Keratinocyte (primary cell): ENCODE measurements around the gene PALD1.

ENCODE experiments used
- EZH2 ChIP-seq: IDR thresholded peaks from one replicate; pipeline ENCODE4 v1.6.1; 2012; ENCODE audit warnings: inconsistent platforms, mild to moderate bottlenecking, low read length, moderate library complexity
- TF ChIP-seq, protein P1 (sequence below), 3 experiments: IDR thresholded peaks in 1 of 3; conservative IDR thresholded peaks in 1 of 3; optimal IDR thresholded peaks in 1 of 3; 2 replicates in 2 of 3; 3 replicates in 1 of 3; pipeline versions ENCODE3 to v1.5.1; 2011; ENCODE audit warnings: low read length in 3 of 3, mild to moderate bottlenecking in 3 of 3, moderate library complexity in 2 of 3, control low read depth in 1 of 3, inconsistent platforms in 1 of 3; ENCODE audit not compliant: insufficient read depth in 2 of 3; ENCODE audit errors: extremely low read depth in 1 of 3

DNA sequence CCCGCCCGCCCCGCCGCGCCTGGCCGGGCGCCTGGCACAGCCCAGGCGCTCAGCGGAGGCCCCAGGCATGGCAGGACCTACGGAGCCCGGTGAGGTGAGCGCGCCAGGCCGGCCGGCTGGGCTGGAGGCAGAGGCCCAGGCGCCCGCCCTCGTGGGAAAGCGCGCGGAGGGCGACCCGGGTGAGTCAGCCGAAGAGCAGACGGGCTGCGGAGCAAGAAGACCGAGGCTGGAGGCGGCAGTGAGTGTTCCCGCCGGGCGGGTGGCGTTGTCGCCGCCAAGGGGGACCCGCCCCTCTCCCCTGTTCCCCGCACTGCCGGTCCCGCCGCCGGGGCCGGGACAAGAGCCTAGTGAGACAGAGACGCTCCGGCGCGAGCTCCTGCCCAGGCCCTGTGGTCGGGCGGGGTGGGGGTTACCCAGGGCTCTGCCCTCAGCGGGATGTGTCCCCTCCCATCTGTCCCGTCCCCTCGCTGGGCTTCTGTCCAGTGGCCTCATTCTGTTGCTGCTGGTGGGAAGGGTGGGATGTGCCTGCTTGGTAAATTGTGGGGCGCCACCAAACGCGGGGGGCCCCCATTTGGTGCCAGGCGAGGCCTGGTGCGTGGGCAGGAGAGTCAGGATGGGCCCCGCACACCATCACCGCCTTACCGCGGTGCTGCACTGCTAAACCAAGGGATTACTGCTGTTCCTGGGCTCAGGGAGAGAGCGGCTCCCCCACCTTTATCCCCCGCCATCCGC, 20.1 kb upstream of the PALD1 start:
- TF ChIP-seq, protein P1, sequence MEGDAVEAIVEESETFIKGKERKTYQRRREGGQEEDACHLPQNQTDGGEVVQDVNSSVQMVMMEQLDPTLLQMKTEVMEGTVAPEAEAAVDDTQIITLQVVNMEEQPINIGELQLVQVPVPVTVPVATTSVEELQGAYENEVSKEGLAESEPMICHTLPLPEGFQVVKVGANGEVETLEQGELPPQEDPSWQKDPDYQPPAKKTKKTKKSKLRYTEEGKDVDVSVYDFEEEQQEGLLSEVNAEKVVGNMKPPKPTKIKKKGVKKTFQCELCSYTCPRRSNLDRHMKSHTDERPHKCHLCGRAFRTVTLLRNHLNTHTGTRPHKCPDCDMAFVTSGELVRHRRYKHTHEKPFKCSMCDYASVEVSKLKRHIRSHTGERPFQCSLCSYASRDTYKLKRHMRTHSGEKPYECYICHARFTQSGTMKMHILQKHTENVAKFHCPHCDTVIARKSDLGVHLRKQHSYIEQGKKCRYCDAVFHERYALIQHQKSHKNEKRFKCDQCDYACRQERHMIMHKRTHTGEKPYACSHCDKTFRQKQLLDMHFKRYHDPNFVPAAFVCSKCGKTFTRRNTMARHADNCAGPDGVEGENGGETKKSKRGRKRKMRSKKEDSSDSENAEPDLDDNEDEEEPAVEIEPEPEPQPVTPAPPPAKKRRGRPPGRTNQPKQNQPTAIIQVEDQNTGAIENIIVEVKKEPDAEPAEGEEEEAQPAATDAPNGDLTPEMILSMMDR (optimal IDR thresholded peaks at IDR 0.05 in 1 of 3, IDR thresholded peaks at IDR 0.05 in 1 of 3, conservative IDR thresholded peaks at IDR 0.05 in 1 of 3; ENCODE audit: extremely low read depth in 1 of 3, insufficient read depth in 2 of 3, low read length in 3 of 3) = no peak
- peak; percentile 17 for TF ChIP-seq EZH2
